Measurements from ENCODE around the gene ADH1C. TPM values are rescaled to one million over a fixed set of nuclear protein-coding genes. Genes with fewer than 3 reads are reported as not detected.

Gene ADH1C
- not detected in 2 replicates for total RNA-seq (2014; rRNA removed; shearing (Covaris generic))

- Histone ChIP-seq H3K36me3 (no peaks in the 10 kb centered on the region), H3K27me3 (replicated peaks) (no peaks in the 10 kb centered on the region), H3K4me3 (no peak within 1 kb of the TSS), H3K9me3 (replicated peaks) (no peaks in the 10 kb centered on the region), H3K27ac (no peak within 1 kb of the TSS), H3K4me1 (replicated peaks) (no peaks in the 10 kb centered on the region)
- no peak for DNase-seq (ENCODE audit: low read depth in 1 of 2, low spot score in 2 of 2)
Observed at GRCh38 chr4:99352602-99353537, at the start of gene ADH1C. ADH1C (minus strand) TSS chr4:99352746; CDS start chr4:99352675, 71 bp downstream.

DNA sequence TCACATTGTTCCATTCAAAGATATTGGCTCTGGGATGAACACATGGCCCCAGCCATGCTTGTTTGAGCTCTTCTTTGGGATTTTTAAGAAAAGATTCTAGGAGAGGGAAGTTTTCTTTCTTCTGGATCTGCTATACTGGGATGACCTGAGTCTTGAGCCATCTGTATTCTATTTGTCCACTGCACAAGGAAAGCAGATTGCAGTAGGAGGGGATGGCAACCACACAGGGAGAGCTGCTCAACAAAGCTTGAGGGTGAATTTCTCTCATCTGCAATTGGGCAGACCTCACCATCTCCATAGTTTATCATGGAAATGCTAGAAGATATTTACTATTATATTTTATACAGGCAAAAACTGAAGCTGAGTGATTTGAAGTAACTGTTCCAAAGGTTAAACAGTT lies 48.3 kb upstream of the ADH1C start:
- Histone ChIP-seq H3K9me3 (replicated peaks) (no peaks in the 10 kb centered on the region), H3K27me3 (replicated peaks) (no peaks in the 10 kb centered on the region), H3K4me1 (replicated peaks) (0 out of 2 replicates have a peak, but pooled peaks cover 4% of the 10 kb centered on the region), H3K27ac (no peak overlapping the region), H3K4me3 (no peak overlapping the region), H3K36me3 (no peaks in the 10 kb centered on the region)
- no peak for DNase-seq (ENCODE audit: low read depth in 1 of 2, low spot score in 2 of 2)

DNA sequence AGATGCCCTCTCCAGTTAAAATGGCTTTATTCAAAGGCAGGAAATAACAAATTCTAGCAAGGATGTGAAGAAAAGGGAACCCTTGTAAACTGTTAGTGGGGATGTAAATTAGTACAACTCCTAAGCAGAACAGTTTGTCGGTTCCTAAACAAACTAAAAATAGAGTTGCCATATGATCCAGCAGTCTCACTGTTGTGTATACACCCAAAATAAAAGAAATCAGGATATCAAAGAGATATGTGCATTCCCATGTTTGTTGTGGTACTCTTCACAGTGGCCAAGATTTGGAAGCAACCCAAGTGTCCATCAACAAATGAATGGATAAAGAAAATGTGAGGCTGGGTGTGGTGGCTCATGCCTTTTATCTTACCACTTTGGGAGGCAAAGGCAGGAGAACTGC lies 46.5 kb upstream of the ADH1C start:
- H3K9me3 ChIP-seq (replicated peaks): no peaks in the 10 kb centered on the region
- no peak for DNase-seq (ENCODE audit: low read depth in 1 of 2, low spot score in 2 of 2)
- no peak overlapping the region for H3K4me3 ChIP-seq
- H3K27me3 ChIP-seq (replicated peaks): no peaks in the 10 kb centered on the region
- H3K4me1 ChIP-seq (replicated peaks): no peaks in the 10 kb centered on the region
- H3K36me3 ChIP-seq: no peaks in the 10 kb centered on the region
- H3K27ac ChIP-seq: no peak overlapping the region

DNA sequence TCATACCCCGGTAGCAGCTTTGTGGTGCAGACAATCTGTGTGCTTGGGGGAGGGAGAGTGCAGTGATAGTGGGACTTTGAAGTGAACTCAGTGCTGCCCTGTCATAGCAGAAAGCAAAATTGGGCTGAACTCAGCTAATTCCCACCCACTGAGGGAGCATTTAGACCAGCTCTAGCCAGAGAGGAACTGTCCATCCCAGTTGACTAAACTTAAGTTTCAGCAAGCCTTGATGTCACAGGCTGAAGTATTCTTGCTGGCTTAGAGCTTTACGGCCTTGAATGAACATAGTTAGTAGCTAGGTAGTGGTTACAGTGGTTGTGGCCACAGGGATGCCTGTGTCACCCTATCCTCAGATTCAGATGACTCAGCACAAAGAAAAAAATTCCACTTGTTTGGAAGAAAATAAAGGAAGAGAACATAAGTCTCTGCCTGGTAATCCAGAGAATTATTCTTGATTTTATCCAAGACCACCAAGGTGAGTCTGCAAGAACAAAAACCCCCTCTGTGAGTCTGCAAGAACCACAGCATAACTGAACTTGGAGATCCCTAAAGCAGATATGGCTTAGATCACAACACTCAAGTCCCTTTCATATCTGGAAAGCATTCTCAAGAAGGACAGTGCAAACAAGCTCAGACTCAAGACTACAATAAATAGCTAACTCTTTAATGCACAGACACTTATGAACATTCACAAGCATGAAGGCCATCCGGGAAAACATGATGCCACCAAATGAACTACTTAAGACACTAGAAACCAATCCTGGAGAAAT lies 43.2 kb upstream of the ADH1C start:
- Histone ChIP-seq H3K27ac (no peak overlapping the region), H3K4me1 (replicated peaks) (no peaks in the 10 kb centered on the region), H3K36me3 (no peaks in the 10 kb centered on the region), H3K27me3 (replicated peaks) (no peaks in the 10 kb centered on the region), H3K4me3 (no peak overlapping the region), H3K9me3 (replicated peaks) (no peaks in the 10 kb centered on the region)
- DNase-seq (ENCODE audit: low read depth in 1 of 2, low spot score in 2 of 2): no peak

DNA sequence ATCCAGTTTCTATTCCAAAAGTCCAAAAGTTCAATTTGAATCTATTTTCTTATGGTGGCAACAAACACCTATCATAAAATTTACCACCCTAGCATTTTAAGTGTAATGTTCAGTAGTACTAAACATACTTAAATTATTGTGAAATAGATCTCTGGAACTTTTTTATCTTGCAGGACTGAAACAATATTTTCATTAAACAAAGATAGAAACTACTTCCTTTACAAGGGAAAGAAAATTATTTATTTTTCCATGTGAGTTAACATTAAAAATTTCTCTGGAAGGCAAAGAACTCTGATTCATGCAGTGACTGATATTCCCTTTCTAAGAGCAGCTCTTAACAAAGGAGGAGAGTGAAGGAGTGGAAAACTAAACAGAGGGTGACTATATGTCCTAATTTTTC lies 42.4 kb upstream of the ADH1C start:
- H3K27ac ChIP-seq: no peak overlapping the region

GRCh38 chr4:99390055-99390454 lies 37.5 kb upstream of the ADH1C start:
- no peak for DNase-seq (ENCODE audit: low read depth in 1 of 2, low spot score in 2 of 2)
- Histone ChIP-seq H3K4me1 (replicated peaks) (no peaks in the 10 kb centered on the region), H3K4me3 (no peak overlapping the region), H3K27me3 (replicated peaks) (no peaks in the 10 kb centered on the region), H3K27ac (no peak overlapping the region), H3K36me3 (no peaks in the 10 kb centered on the region), H3K9me3 (replicated peaks) (no peaks in the 10 kb centered on the region)

More for the DNA sequence above, 42.4 kb upstream of the ADH1C start:
- no peaks in the 10 kb centered on the region for H3K9me3 ChIP-seq (replicated peaks)
- H3K4me1 ChIP-seq (replicated peaks): no peaks in the 10 kb centered on the region
- no peaks in the 10 kb centered on the region for H3K36me3 ChIP-seq
- H3K27me3 ChIP-seq (replicated peaks): no peaks in the 10 kb centered on the region
- DNase-seq (ENCODE audit: low read depth in 1 of 2, low spot score in 2 of 2): no peak
- H3K4me3 ChIP-seq: no peak overlapping the region

- H3K4me1 ChIP-seq (replicated peaks): no peaks in the 10 kb centered on the region
- no peak overlapping the region for H3K27ac ChIP-seq
- H3K9me3 ChIP-seq (replicated peaks): no peaks in the 10 kb centered on the region
- no peak overlapping the region for H3K4me3 ChIP-seq
- no peaks in the 10 kb centered on the region for H3K36me3 ChIP-seq
- DNase-seq (ENCODE audit: low read depth in 1 of 2, low spot score in 2 of 2): no peak
- H3K27me3 ChIP-seq (replicated peaks): no peaks in the 10 kb centered on the region
Observed at GRCh38 chr4:99389606-99390005, 37.1 kb upstream of the ADH1C start.

GRCh38 chr4:99383833-99384392 lies 31.4 kb upstream of the ADH1C start:
- no peak overlapping the region for H3K27ac ChIP-seq
- no peaks in the 10 kb centered on the region for H3K9me3 ChIP-seq (replicated peaks)
- no peak overlapping the region for H3K4me3 ChIP-seq
- DNase-seq (ENCODE audit: low read depth in 1 of 2, low spot score in 2 of 2): no peak
- no peaks in the 10 kb centered on the region for H3K27me3 ChIP-seq (replicated peaks)
- no peaks in the 10 kb centered on the region for H3K4me1 ChIP-seq (replicated peaks)
- no peaks in the 10 kb centered on the region for H3K36me3 ChIP-seq

GRCh38 chr4:99383399-99383798 lies 30.9 kb upstream of the ADH1C start:
- DNase-seq (ENCODE audit: low read depth in 1 of 2, low spot score in 2 of 2): no peak
- Histone ChIP-seq H3K27ac (no peak overlapping the region), H3K27me3 (replicated peaks) (no peaks in the 10 kb centered on the region), H3K36me3 (no peaks in the 10 kb centered on the region), H3K4me1 (replicated peaks) (no peaks in the 10 kb centered on the region), H3K9me3 (replicated peaks) (no peaks in the 10 kb centered on the region), H3K4me3 (no peak overlapping the region)

DNA sequence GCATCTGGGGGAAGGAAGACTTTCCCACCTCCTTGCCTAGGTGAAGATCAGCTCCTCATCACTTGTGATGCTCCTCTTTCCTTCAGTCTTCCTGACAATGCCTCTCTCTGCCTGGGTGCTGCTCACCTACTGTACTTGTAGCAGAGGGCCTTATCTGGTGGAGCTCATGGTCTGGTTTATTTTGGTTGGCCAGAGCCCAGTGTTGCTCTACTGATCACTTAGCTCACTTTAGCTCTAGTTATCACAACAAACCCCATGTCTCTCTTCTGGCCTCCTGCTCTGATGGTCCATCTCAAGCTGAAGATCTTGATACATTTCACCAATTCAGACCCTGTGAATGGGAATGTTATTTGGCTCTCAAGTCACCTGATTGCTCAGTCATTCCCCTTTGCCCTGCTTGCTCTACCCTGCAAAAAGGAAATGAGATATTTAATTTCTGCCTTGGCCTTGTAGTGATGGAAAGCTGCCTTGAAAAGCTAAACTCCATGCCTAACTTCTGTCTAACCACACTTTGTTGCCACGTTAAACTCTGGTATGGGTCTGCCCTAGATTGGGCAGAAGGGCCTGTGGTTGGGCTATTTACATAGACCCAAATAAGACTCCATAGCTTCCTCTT lies 30.3 kb upstream of the ADH1C start:
- H3K4me3 ChIP-seq: no peak overlapping the region
- no peaks in the 10 kb centered on the region for H3K36me3 ChIP-seq
- no peak overlapping the region for H3K27ac ChIP-seq
- H3K27me3 ChIP-seq (replicated peaks): no peaks in the 10 kb centered on the region
- no peaks in the 10 kb centered on the region for H3K9me3 ChIP-seq (replicated peaks)
- DNase-seq (ENCODE audit: low read depth in 1 of 2, low spot score in 2 of 2): no peak
- no peaks in the 10 kb centered on the region for H3K4me1 ChIP-seq (replicated peaks)

DNA sequence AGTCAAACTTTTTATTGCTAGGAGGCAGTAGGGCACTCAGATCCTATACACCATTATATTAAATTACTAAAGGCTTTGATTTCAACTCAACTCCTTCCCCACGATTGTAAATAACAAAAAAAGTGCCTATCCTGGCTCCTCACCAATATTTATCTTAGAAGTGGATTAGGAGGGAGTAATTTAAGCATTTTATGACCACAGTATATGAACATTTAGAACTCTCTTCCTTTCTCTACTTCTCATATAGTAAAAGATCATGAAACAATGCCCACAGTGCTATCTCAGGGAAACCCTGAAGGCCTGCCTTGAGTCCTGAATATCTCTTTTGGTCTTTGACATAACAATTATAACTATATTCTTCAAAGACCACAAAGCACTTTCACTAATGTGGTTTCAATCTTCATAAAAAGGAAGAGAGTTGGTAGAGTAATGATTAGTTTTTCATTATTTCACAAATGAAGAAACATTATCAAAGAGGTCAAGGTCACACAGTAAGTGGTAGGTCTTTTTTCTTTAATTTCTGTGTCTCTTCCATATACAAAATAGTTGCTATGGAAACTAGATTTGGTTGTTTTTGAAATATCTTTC lies 29.1 kb upstream of the ADH1C start:
- no peaks in the 10 kb centered on the region for H3K4me1 ChIP-seq (replicated peaks)
- no peaks in the 10 kb centered on the region for H3K36me3 ChIP-seq
- no peak overlapping the region for H3K27ac ChIP-seq
- DNase-seq (ENCODE audit: low read depth in 1 of 2, low spot score in 2 of 2): no peak
- no peak overlapping the region for H3K4me3 ChIP-seq
- H3K27me3 ChIP-seq (replicated peaks): no peaks in the 10 kb centered on the region
- H3K9me3 ChIP-seq (replicated peaks): no peaks in the 10 kb centered on the region

- Histone ChIP-seq H3K27me3 (replicated peaks) (no peaks in the 10 kb centered on the region), H3K27ac (no peak overlapping the region), H3K4me3 (no peak overlapping the region), H3K9me3 (replicated peaks) (no peaks in the 10 kb centered on the region), H3K4me1 (replicated peaks) (no peaks in the 10 kb centered on the region), H3K36me3 (no peaks in the 10 kb centered on the region)
- DNase-seq (ENCODE audit: low read depth in 1 of 2, low spot score in 2 of 2): no peak
Observed at GRCh38 chr4:99379571-99379970, 27.0 kb upstream of the ADH1C start.

- no peak overlapping the region for H3K27ac ChIP-seq
- H3K36me3 ChIP-seq: no peaks in the 10 kb centered on the region
- DNase-seq (ENCODE audit: low read depth in 1 of 2, low spot score in 2 of 2): no peak
- H3K9me3 ChIP-seq (replicated peaks): no peaks in the 10 kb centered on the region
- no peaks in the 10 kb centered on the region for H3K27me3 ChIP-seq (replicated peaks)
- H3K4me1 ChIP-seq (replicated peaks): no peaks in the 10 kb centered on the region
- H3K4me3 ChIP-seq: no peak overlapping the region
Observed at GRCh38 chr4:99378876-99379275, 26.3 kb upstream of the ADH1C start.

Data from SJSA1 (cell line).